ENCODE data around the gene KRT23. TPM values are rescaled to one million over a fixed set of nuclear protein-coding genes. Genes with fewer than 3 reads are reported as not detected.

Gene KRT23
- total and polyA plus RNA-seq, 2 experiments from 2014 or later: not detected

DNA sequence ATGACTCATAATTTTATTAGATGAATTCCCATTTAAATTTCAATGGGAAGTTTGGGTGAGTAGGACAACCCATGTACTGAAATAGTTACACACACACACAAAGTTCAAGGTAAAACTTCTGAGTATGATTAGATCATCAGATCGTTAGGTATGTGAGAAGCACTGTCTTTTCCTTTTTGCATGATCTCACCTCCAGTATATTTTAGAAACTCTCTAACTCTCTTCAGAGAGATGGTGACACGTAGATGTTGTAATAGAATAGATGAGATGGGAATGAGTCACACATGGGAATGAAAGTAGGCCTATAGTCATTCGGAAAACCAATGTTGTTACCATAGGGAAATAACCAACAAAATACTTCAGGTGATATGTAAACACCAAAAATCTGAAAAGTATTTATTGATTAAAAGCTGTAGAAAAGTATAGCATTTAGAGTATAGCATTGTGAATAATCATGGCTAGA is 22.2 kb downstream of the KRT23 start (continued):
- TF ChIP-seq ZNF462 (CRISPR knock-in tag; IDR thresholded peaks at IDR 0.05) (no peak), POLR2AphosphoS5 (IDR thresholded peaks at IDR 0.05; ENCODE audit: low read depth) (no peak), CREB1 (CRISPR knock-in tag; IDR thresholded peaks at IDR 0.05; ENCODE audit: low read depth) (no peak), ZNF114 (CRISPR knock-in tag; IDR thresholded peaks at IDR 0.05) (no peak), EZH2phosphoT487 (IDR thresholded peaks at IDR 0.05; ENCODE audit: unreplicated experiment) (no peak), ETS1 (IDR thresholded peaks at IDR 0.05) (no peak), EZH2 (IDR thresholded peaks at IDR 0.05; ENCODE audit: low read depth, unreplicated experiment) (no peak), JUNB (IDR thresholded peaks at IDR 0.05; ENCODE audit: unreplicated experiment) (no peak)

Data from GM23338 (cell line).